Measurements from ENCODE around the gene MEIS3.
A peak's percentile ranks its signal among the peaks of the same experiment; 100 is the strongest.
"Not testable (repeated sequence)": the region's sequence is repeated elsewhere in the genome, so short reads cannot be mapped to it uniquely, and the experiment has no call there.

The MEIS3 gene

GRCh38 chr19:47415953-47416642, 3.2 kb downstream of the MEIS3 start:
- DNase-seq (ENCODE audit: low read depth), result no peak

- no peak for DNase-seq (ENCODE audit: low read depth)
These were observed 4.9 kb downstream of the MEIS3 start for GRCh38 chr19:47414469-47414868.

DNA sequence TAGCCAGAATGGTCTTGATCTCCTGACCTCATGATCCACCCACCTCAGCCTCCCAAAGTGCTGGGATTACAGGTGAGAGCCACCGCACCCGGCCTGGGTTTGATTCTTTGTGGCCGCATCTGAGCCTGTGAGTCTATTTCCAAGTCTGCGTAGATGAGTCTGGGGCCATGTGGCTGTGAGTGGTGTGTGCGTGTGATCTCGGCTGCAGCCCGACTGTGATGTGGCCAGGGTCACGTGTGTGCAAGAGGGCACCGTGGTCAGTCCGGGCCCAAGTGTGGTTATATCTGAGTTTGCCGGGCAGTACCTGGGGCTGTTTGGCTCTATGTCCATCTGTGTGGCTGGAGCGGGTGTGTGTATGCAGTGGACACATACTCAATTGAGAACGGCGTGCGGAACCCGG, 5.4 kb downstream of the MEIS3 start:
- no peak for DNase-seq (ENCODE audit: low read depth)

DNA sequence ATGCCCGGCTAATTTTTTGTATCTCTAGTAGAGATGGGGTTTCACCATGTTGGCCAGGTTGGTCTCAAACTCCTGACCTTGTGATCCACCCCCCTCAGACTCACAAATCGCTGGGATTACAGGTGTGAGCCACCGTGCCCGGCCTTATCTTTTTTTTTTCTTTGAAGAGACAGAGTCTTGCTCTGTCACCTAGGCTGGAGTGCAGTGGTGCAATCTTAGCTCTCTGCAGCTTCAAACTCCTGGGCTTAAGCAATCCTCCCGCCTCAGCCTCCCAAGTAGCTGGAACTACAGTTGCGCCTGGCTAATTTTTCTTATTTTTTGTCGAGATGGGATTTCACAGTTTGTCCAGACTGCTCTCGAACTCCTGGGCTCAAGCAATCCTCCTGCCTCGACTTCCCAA, 7.6 kb downstream of the MEIS3 start:
- DNase-seq (ENCODE audit: low read depth), result not testable (repeated sequence)

GRCh38 chr19:47411101-47411500, 8.2 kb downstream of the MEIS3 start:
- DNase-seq (ENCODE audit: low read depth), result no peak

- no peak for DNase-seq (ENCODE audit: low read depth)
These were observed 11.0 kb downstream of the MEIS3 start for GRCh38 chr19:47408156-47408938.

DNA sequence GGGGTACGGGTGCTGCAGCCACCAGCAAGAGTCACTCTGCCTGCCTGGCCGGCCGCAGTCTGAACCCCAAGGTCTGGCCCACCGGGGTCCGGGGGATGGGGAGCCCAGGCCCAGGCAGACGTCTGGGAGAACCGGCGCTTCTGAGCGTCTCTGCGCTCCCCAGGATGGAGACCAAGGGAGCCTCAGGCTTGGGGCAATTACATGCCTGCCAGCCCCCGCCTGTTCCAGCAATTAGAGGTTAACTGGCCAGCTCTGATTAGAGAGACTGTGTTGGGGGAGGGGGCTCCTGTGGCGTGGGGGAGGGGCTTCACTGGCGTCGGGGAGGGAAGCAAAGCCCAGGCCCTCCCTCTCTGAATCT, 11.9 kb downstream of the MEIS3 start:
- no peak for DNase-seq (ENCODE audit: low read depth)

GRCh38 chr19:47406711-47407416, 12.5 kb downstream of the MEIS3 start:
- DNase-seq (ENCODE audit: low read depth), result no peak

- no peak for DNase-seq (ENCODE audit: low read depth)
These were observed 13.4 kb downstream of the MEIS3 start for GRCh38 chr19:47405854-47406417.

DNA sequence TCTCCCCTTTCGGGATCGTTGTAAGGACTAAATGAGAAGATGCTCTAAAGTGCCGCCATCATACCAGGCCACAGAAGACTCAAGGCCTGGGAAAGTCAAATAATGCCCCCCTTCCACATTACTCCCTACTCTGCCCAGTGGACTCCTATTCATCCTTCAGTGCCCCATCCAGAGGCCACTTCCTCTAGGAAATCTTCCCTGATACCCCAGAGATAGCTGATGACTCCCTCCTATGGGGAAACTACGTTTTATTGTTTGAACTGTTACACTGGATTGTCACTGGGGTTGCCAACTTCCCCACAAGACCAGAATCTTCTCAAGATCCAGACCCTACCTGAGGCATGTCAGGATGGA, 14.2 kb downstream of the MEIS3 start:
- DNase-seq (ENCODE audit: low read depth), result no peak

DNA sequence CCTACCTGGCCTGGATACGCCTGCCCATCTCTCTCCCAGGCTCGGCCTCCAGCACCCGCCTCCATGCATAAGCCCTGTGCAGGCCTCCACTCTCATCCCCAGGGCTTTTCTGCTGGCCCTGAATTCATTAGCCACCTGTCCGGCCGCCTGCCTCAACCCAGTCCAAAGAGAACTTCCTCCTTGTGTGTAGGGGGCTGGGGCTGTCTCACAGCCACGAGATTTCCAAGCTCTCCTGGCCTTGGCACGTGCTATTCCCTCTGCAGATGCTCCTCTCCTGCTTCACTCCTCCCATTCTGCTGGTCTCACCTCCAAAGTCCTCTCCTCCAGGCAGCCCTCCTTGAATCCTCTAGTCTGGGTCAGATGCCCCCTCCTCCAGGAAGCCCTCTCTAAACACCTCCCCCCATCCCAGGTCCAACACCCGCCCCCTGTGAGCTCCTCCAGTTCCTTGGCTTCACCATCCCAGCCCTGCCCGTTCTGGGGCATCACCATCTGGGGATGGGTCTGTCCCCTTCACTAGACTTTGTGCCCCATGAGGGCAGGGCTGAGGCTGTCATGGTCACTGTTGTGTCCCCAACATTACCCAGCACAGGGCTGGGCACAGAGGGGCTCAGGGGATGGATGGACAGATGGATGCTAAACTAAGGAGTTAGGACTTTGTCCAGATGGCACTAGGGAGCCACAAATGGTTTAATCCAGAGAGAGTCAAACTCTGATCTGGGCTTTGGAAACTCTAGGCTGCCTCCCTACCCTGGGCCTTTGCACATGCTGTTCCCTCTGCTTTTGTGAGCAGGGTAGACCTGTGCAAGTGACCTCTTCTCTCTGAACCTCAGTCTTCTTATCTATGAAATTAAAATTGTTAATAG, 14.8 kb downstream of the MEIS3 start:
- DNase-seq (ENCODE audit: low read depth), result no peak

GRCh38 chr19:47402504-47402903, 16.8 kb downstream of the MEIS3 start:
- no peak for DNase-seq (ENCODE audit: low read depth)

- no peak for DNase-seq (ENCODE audit: low read depth)
These were observed 20.4 kb downstream of the MEIS3 start for GRCh38 chr19:47398707-47399597.

DNA sequence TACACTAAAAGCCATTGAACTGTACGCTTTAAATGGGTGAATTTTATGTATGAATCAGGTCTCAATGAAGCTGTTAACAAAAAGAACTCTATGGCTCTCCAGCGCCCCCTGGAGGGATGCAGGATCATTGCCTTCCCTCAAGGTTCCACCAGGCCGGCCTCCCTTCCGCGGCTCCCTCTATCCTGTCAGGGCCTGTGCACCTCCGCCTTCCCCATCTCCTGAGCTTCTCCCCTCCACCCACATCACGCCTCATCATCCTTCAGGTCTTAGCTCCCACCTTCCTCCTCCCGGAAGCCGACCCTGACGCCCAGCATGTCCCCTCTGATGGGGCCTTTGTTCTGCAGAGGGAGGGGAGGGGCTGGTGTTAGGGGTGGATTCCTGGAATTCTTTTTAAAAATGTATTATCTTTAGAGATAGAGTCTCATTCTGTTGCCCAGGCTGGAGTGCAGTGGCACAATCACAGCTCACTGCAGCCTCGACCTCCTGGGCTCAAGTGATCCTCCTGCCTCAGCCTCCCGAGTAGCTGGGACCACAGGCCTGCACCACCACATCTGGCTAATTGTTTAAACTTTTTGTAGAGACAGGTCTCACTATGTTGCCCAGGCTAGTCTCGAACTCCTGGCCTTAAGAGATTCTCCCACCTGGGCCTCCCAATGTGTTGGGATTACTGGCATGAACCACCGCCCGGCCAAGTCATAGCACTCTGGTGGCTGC, 27.7 kb downstream of the MEIS3 start:
- DNase-seq (ENCODE audit: low read depth), result peak; percentile 39

DNA sequence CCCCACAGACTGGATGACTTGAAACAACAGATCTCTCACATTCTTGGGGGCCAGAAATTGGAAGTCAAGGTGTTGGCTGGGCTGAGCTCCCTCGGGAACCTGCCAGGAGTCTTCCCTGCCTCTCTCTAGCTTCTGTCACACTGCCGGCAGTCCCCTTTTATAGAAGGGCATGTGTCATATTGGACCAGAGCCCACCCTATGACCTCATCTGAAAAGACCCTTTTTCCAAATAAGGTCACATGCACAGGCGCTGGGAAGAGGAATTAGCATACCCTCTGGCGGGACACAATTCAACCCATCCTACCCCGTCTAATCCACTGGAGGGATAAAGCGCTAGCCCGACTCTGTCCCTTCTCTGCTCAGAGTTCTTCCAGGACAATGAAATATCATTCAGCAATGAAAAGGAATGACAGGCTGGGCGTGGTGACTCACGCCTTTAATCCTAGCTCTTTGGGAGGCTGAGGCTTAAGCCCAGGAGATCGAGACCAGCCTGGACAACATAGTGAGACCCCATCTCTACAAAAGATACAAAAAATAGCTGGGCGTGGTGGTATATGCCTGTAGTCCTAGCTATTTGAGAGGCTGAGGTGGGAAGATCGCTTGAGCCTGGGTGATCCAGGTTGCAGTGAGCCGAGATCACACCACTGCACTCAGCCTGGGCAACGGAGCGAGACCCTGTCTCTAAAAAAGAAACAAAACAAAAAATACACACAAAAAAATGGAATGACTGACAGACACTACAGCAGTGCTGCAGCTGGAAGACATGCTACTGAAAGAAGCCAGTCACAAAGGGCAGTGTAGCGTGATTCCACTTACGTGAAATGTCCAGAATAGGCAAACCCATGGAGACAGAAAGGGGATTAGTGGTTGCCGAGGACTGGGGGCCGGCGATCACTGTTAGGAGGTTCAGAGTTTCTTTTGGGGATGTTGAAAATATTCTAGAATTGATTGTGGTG, 28.5 kb downstream of the MEIS3 start:
- no peak for DNase-seq (ENCODE audit: low read depth)

GRCh38 chr19:47389150-47389556, 30.2 kb downstream of the MEIS3 start:
- DNase-seq (ENCODE audit: low read depth), result no peak

DNA sequence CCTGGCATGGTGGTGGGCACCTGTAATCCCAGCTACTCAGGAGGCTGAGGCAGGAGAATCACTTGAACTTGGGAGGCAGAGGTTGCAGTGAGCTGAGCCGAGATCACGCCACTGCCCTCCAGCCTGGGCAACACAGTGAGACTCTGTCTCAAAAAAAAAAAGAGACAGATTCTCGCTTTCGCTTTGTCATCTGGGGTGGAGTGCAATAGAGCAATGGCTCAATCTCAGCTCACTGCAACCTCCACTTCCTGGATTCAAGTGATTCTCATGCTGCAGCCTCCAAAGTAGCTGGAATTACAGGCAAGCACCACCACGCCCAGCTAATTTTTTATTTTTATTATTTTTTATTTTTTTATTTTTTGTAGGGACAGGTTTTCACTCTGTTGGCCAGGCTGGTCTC, 30.6 kb downstream of the MEIS3 start:
- not testable (repeated sequence) for DNase-seq (ENCODE audit: low read depth)

DNA sequence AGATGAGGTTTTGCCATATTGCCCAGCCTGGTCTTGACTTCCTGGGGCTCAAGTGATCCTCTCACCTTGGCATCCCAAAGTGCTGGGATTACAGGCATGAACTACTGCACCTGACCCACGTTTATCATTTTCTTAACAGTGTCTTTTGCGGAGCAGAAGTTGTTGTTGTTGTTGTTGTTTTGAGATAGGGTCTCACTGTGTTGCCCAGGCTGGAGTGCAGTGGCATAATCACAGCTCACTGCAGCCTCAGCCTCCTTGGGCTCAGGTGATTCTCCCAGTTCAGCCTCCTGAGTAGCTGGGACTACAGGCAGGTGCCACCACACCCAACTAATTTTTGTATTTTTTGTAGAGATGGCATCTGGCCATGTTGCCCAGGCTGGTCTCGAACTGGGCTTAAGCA, 31.7 kb downstream of the MEIS3 start:
- DNase-seq (ENCODE audit: low read depth), result not testable (repeated sequence)

- not testable (repeated sequence) for DNase-seq (ENCODE audit: low read depth)
These were observed 32.7 kb downstream of the MEIS3 start for GRCh38 chr19:47386582-47386981.

All from HS-27A (cell line).